GM12892 (cell line): Measurements from ENCODE around the gene CARTPT.

Source experiments
- POLR2A ChIP-seq: IDR thresholded peaks from 2 replicates; pipeline ENCODE4 v1.6.1; 2011; ENCODE audit warnings: low read depth, low read length, control low read depth
- POLR2AphosphoS5 ChIP-seq: IDR thresholded peaks from 2 replicates; pipeline ENCODE4 v1.6.1; 2011; ENCODE audit warnings: low read depth, low read length, control low read depth
- TAF1 ChIP-seq: IDR thresholded peaks from 2 replicates; pipeline ENCODE4 v1.6.1; 2011; ENCODE audit warnings: low read depth, mild to moderate bottlenecking, control low read depth, low read length, borderline replicate concordance

DNA sequence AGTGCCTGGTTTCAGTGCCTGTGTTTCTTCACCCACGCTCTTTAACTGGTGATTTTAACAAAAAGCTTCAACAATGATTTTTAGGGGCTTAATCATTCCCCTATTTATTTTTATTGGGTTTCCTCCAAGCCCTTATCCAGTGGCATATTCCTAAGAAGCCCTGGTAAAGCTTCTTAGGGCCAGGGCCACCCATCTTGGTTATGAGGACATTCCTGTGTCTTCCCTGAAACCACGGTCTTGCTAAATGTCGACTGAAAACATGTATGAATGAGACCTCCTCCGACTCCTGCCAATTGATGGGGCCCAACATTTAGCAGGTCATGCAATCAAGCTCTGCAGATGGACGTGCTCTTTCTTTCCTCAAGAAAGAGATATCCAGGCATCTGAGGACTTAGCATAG is 13.7 kb upstream of the CARTPT start:
- no peak for TF ChIP-seq POLR2AphosphoS5
- TF ChIP-seq POLR2A: no peak
- no peak for TF ChIP-seq TAF1
